Lung (tissue), 12 donors: ENCODE results near the gene EPS8L2. TPM values are rescaled to one million over a fixed set of nuclear protein-coding genes. Genes with fewer than 3 reads are reported as not detected.

Experiments
- ATAC-seq: fragments of 200-7000 bp; cut with Tn5 transposase; one replicate; pipeline ENCODE4 v1.9.1; 2020; ENCODE audit warnings: moderate number of reproducible peaks; ENCODE audit not compliant: insufficient read depth, low FRiP score
- DNase-seq, 3 donors: peaks; one replicate each; pipeline ENCODE4 v3.0.0-alpha.2; 2013 to 2017
- H3K27ac ChIP-seq, 2 donors: one replicate each; pipeline ENCODE4 v1.5.1; 2013; ENCODE audit warnings: mild to moderate bottlenecking in 2 of 2, moderate library complexity in 2 of 2, control low read depth in 1 of 2, inconsistent platforms in 1 of 2, low read depth in 1 of 2, low read length in 1 of 2
- H3K27me3 ChIP-seq, 3 donors: one replicate each; pipeline ENCODE4 v1.5.1; 2013; ENCODE audit warnings: low read length in 2 of 3; ENCODE audit not compliant: control insufficient read depth in 3 of 3, insufficient read depth in 3 of 3
- H3K36me3 ChIP-seq, 4 donors: one replicate each; pipeline ENCODE4 v1.5.1; 2013; ENCODE audit warnings: low read length in 4 of 4, mild to moderate bottlenecking in 1 of 4, moderate library complexity in 1 of 4; ENCODE audit not compliant: control insufficient read depth in 4 of 4, insufficient read depth in 4 of 4
- H3K4me1 ChIP-seq, 5 donors: one replicate each; pipeline ENCODE4 v1.5.1; 2013; ENCODE audit warnings: low read length in 5 of 5, mild to moderate bottlenecking in 2 of 5, moderate library complexity in 1 of 5; ENCODE audit not compliant: control insufficient read depth in 5 of 5, insufficient read depth in 5 of 5
- H3K4me3 ChIP-seq: one replicate; pipeline ENCODE4 v1.5.1; 2013; ENCODE audit warnings: mild to moderate bottlenecking, control low read depth, moderate library complexity
- H3K9ac ChIP-seq, 2 donors: one replicate each; pipeline ENCODE4 v1.5.1; 2013; ENCODE audit warnings: low read length in 2 of 2, control low read depth in 1 of 2; ENCODE audit not compliant: insufficient read depth in 1 of 2
- H3K9me3 ChIP-seq, 4 donors: one replicate each; pipeline ENCODE4 v1.5.1; 2013; ENCODE audit warnings: low read length in 3 of 4, mild to moderate bottlenecking in 1 of 4, moderate library complexity in 1 of 4; ENCODE audit not compliant: control insufficient read depth in 4 of 4, insufficient read depth in 3 of 4
- WGBS, 2 donors: extraction: QIAGEN DNeasy Blood & Tissue Kit; methylation state at CpG; one replicate each; pipeline ENCODE4 v1.1.7; 2013; 5-methylcytosine and 5-hydroxymethylcytosine counted together
- polyA plus RNA-seq, 2 donors: library from polyadenylated mRNA; stranded (reverse); fragments of 200-250 nt; gene quantifications; one replicate each; pipeline ENCODE4 v1.2.1, GENCODE V29; 2013
- total RNA-seq, 2 donors: library from RNA; depleted of rRNA in 1 of 2; stranded (reverse); fragments of >200 nt in 1 of 2; gene quantifications; one replicate each; pipeline ENCODE4 v1.2.1, GENCODE V29; 2014 to 2021
- TF ChIP-seq, protein P1 (sequence below): IDR thresholded peaks from 2 replicates; pipeline ENCODE4 v1.5.1; 2012; ENCODE audit warnings: mild to moderate bottlenecking; ENCODE audit errors: control extremely low read depth, extremely low read depth
- donor health status: control.
- donor health status: control.
- donor health status: Bipolar disorder and iron deficiency.
- donor health status: healthy.
- donor health status: DM: yes; HTN: yes; CAD: no.

The EPS8L2 gene
- total and polyA plus RNA-seq, 4 donors = 35.6 to 166 (median 103) TPM

- Histone ChIP-seq H3K4me1 (no peaks in the 10 kb centered on the region), H3K27ac (no peak overlapping the region), H3K36me3 (peaks cover 0 to 17% (median 0%) of the 10 kb centered on the region in 4 donors), H3K27me3 (peaks cover 0 to 24% (median 17%) of the 10 kb centered on the region in 3 donors), H3K4me3 (no peak overlapping the region), H3K9ac (no peak overlapping the region), H3K9me3 (no peaks in the 10 kb centered on the region)
- WGBS, 2 donors = 64 to 65% methylated on average over 33 to 35 of the region's 35 CpGs
- DNase-seq (no peak), ATAC-seq (no peak)
- TF ChIP-seq, protein P1, sequence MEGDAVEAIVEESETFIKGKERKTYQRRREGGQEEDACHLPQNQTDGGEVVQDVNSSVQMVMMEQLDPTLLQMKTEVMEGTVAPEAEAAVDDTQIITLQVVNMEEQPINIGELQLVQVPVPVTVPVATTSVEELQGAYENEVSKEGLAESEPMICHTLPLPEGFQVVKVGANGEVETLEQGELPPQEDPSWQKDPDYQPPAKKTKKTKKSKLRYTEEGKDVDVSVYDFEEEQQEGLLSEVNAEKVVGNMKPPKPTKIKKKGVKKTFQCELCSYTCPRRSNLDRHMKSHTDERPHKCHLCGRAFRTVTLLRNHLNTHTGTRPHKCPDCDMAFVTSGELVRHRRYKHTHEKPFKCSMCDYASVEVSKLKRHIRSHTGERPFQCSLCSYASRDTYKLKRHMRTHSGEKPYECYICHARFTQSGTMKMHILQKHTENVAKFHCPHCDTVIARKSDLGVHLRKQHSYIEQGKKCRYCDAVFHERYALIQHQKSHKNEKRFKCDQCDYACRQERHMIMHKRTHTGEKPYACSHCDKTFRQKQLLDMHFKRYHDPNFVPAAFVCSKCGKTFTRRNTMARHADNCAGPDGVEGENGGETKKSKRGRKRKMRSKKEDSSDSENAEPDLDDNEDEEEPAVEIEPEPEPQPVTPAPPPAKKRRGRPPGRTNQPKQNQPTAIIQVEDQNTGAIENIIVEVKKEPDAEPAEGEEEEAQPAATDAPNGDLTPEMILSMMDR = no peak
These were observed 14.1 kb downstream of the EPS8L2 start for GRCh38 chr11:720017-720641.

- Histone ChIP-seq H3K9me3 (no peaks in the 10 kb centered on the region), H3K4me3 (no peak overlapping the region), H3K27ac (no peak overlapping the region), H3K4me1 (peaks cover 0 to 1% (median 0%) of the 10 kb centered on the region in 5 donors), H3K27me3 (peaks cover 0 to 26% (median 20%) of the 10 kb centered on the region in 3 donors), H3K36me3 (peaks cover 0 to 17% (median 0%) of the 10 kb centered on the region in 4 donors), H3K9ac (no peak overlapping the region)
- WGBS, 2 donors = 17% methylated on average over 33 to 53 of the region's 53 CpGs
- ATAC-seq = no peak
- TF ChIP-seq, protein P1 = no peak
- peak in 1 of 3 donors; percentile 56 for DNase-seq
These were observed 14.7 kb downstream of the EPS8L2 start for GRCh38 chr11:720642-721246.

DNA sequence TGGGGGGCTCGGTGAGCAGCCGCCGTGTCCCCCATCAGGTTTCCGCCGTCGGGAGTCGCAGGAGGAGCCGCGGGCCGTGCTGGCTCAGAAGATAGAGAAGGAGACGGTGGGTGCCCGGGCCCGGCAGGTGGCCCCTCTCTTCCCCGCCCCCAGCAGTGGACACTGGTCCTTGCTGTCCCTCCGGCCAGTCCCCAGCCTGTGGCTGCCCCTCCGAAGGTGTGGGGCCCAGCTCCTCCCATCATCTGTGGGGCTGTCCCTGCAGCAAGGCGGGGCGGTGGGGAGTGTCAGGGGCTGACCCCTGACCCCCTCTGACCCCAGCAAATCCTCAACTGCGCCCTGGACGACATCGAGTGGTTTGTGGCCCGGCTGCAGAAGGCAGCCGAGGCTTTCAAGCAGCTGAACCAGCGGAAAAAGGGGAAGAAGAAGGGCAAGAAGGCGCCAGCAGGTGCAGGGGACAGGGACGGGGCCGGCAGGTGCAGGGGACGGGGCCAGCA lies 15.3 kb downstream of the EPS8L2 start:
- Histone ChIP-seq H3K4me1 (peaks cover 0 to 2% (median 0%) of the 10 kb centered on the region in 5 donors), H3K27ac (no peak overlapping the region), H3K4me3 (no peak overlapping the region), H3K9ac (no peak overlapping the region), H3K36me3 (peaks cover 0 to 17% (median 0%) of the 10 kb centered on the region in 4 donors), H3K27me3 (peaks cover 0 to 26% (median 20%) of the 10 kb centered on the region in 3 donors), H3K9me3 (no peaks in the 10 kb centered on the region)
- 21 to 30% methylated on average over 19 to 28 of the region's 28 CpGs for WGBS, 2 donors
- no peak for DNase-seq
- TF ChIP-seq, protein P1 = no peak
- ATAC-seq = no peak
